GM19463 (cell line): ENCODE measurements around the gene ABCC1.

Source experiments
- ATAC-seq: cut with Tn5 transposase; IDR thresholded peaks from one replicate; pipeline ENCODE4 v1.9.1; 2021; ENCODE audit warnings: mild to moderate bottlenecking, moderate library complexity; ENCODE audit not compliant: unreplicated experiment

Gene ABCC1

GRCh38 chr16:16016388-16016964 lies 67.1 kb downstream of the ABCC1 start:
- ATAC-seq = no peak

- no peak for ATAC-seq
Observed at GRCh38 chr16:16017812-16018211, 68.4 kb downstream of the ABCC1 start.

- ATAC-seq = no peak
Observed at GRCh38 chr16:16018705-16019104, 69.3 kb downstream of the ABCC1 start.

- ATAC-seq = no peak
Observed at GRCh38 chr16:16019488-16019887, 70.1 kb downstream of the ABCC1 start.

- ATAC-seq = no peak
Observed at GRCh38 chr16:16020291-16020690, 70.9 kb downstream of the ABCC1 start.

- ATAC-seq = no peak
Observed at GRCh38 chr16:16021020-16021419, 71.6 kb downstream of the ABCC1 start.

- ATAC-seq = no peak
Observed at GRCh38 chr16:16021646-16021987, 72.2 kb downstream of the ABCC1 start.

GRCh38 chr16:16021988-16022682 lies 72.7 kb downstream of the ABCC1 start:
- no peak for ATAC-seq

- ATAC-seq = no peak
Observed at GRCh38 chr16:16022683-16023064, 73.3 kb downstream of the ABCC1 start.

GRCh38 chr16:16025214-16025968 lies 76.0 kb downstream of the ABCC1 start:
- ATAC-seq = peak; percentile 72

GRCh38 chr16:16027728-16028310 lies 78.4 kb downstream of the ABCC1 start:
- no peak for ATAC-seq

- ATAC-seq = no peak
Observed at GRCh38 chr16:16028311-16028999, 79.0 kb downstream of the ABCC1 start.

- no peak for ATAC-seq
Observed at GRCh38 chr16:16029431-16030011, 80.1 kb downstream of the ABCC1 start.

GRCh38 chr16:16030449-16030848 lies 81.0 kb downstream of the ABCC1 start:
- ATAC-seq = no peak

GRCh38 chr16:16031401-16031800 lies 82.0 kb downstream of the ABCC1 start:
- ATAC-seq = no peak

GRCh38 chr16:16032271-16032979 lies 83.0 kb downstream of the ABCC1 start:
- ATAC-seq = no peak

GRCh38 chr16:16033208-16033717 lies 83.8 kb downstream of the ABCC1 start:
- no peak for ATAC-seq

- ATAC-seq = no peak
Observed at GRCh38 chr16:16036359-16036792, 87.0 kb downstream of the ABCC1 start.

- ATAC-seq = no peak
Observed at GRCh38 chr16:16037521-16037920, 88.1 kb downstream of the ABCC1 start.

GRCh38 chr16:16037970-16038369 lies 88.6 kb downstream of the ABCC1 start:
- no peak for ATAC-seq
